HepG2 (cell line): Measurements from ENCODE around the gene MAN1B1. TPM values are rescaled to one million over a fixed set of nuclear protein-coding genes. Genes with fewer than 3 reads are reported as not detected.
A peak's percentile ranks its signal among the peaks of the same experiment; 100 is the strongest.

ENCODE experiments used
- AKAP8 ChIP-seq: sonication (generic); formaldehyde crosslinking; IDR thresholded peaks from 2 replicates; pipeline ENCODE4 v1.5.1; 2020; ENCODE audit warnings: mild to moderate bottlenecking, missing genetic modification reagents
- ARNT ChIP-seq: fragments of 450-650 bp; IDR thresholded peaks from 2 replicates; pipeline ENCODE4 v1.6.1; 2017
- CEBPG ChIP-seq: IDR thresholded peaks from 2 replicates; pipeline ENCODE4 v1.6.1; 2016
- JUNB ChIP-seq: sonication (generic); formaldehyde crosslinking; IDR thresholded peaks from 2 replicates; pipeline ENCODE4 v1.8.0; 2022; ENCODE audit warnings: missing genetic modification reagents, mild to moderate bottlenecking, borderline replicate concordance
- KMT2A ChIP-seq: sonication (generic); formaldehyde crosslinking; IDR thresholded peaks from 2 replicates; pipeline ENCODE4 v1.4.0; 2020; ENCODE audit warnings: missing genetic modification reagents
- RXRA ChIP-seq: sonication (generic); formaldehyde crosslinking; IDR thresholded peaks from 2 replicates; pipeline ENCODE4 v1.5.1; 2020; ENCODE audit warnings: missing genetic modification reagents
- SP1 ChIP-seq, 2 experiments: fragments of 450-650 bp in 1 of 2; sonication (generic) in 1 of 2; formaldehyde crosslinking in 1 of 2; IDR thresholded peaks; 2 replicates each; pipeline versions ENCODE4 v1.4.0 to v1.6.1; 2016 to 2020; ENCODE audit warnings: missing genetic modification reagents in 1 of 2
- ZNF234 ChIP-seq: sonication (generic); formaldehyde crosslinking; conservative IDR thresholded peaks from 2 replicates; pipeline ENCODE4 v1.5.1; 2020; ENCODE audit warnings: mild to moderate bottlenecking, missing genetic modification reagents
- ZNF329 ChIP-seq: sonication (generic); formaldehyde crosslinking; IDR thresholded peaks from 2 replicates; pipeline ENCODE4 v1.9.0; 2021; ENCODE audit warnings: low read depth, mild to moderate bottlenecking, missing genetic modification reagents
- polyA plus RNA-seq, 8 experiments: library from polyadenylated mRNA; depleted of rRNA in 3 of 8; stranded (reverse) in 7 of 8; unstranded in 1 of 8; fragments of >200 nt; fragmentation: Illumina TruSeq in 4 of 8; extraction: Trizol in 4 of 8; gene quantifications; 2 replicates each; pipeline versions ENCODE4 v1.2.1 to v1.2.3, GENCODE V29; 2011 to 2016; ENCODE audit warnings: low read depth in 4 of 8, missing spikeins in 1 of 8, mixed read lengths in 1 of 8; ENCODE audit not compliant: insufficient read depth in 1 of 8
- total RNA-seq, 5 experiments: library from RNA; depleted of rRNA; stranded (reverse); fragments of >200 nt; fragmentation: Illumina TruSeq; extraction: Trizol; gene quantifications; 2 replicates each; pipeline ENCODE4 v1.2.3, GENCODE V29; 2016; ENCODE audit warnings: low read depth in 1 of 5
- TF ChIP-seq, protein P1 (sequence below): sonication (generic); formaldehyde crosslinking; IDR thresholded peaks from 2 replicates; pipeline ENCODE4 v1.4.0; 2020; ENCODE audit warnings: missing genetic modification reagents, borderline replicate concordance
- TF ChIP-seq, protein P2 (sequence below): sonication (generic); formaldehyde crosslinking; IDR thresholded peaks from 2 replicates; pipeline ENCODE4 v1.4.0; 2020; ENCODE audit warnings: mild to moderate bottlenecking, missing genetic modification reagents, borderline replicate concordance
- TF ChIP-seq, protein P3 (sequence below): sonication (generic); formaldehyde crosslinking; IDR thresholded peaks from 2 replicates; pipeline ENCODE4 v1.4.0; 2020; ENCODE audit warnings: missing genetic modification reagents, mild to moderate bottlenecking, borderline replicate concordance
- TF ChIP-seq, protein P4 (sequence below): sonication (generic); formaldehyde crosslinking; IDR thresholded peaks from 2 replicates; pipeline ENCODE4 v1.4.0; 2020; ENCODE audit warnings: missing genetic modification reagents

The MAN1B1 gene
- total and polyA plus RNA-seq, 2 of the 13 experiments (the other 11 are each of a cell fraction or from before 2014, with no cell fraction given) = 48.9 to 59.5 TPM

DNA sequence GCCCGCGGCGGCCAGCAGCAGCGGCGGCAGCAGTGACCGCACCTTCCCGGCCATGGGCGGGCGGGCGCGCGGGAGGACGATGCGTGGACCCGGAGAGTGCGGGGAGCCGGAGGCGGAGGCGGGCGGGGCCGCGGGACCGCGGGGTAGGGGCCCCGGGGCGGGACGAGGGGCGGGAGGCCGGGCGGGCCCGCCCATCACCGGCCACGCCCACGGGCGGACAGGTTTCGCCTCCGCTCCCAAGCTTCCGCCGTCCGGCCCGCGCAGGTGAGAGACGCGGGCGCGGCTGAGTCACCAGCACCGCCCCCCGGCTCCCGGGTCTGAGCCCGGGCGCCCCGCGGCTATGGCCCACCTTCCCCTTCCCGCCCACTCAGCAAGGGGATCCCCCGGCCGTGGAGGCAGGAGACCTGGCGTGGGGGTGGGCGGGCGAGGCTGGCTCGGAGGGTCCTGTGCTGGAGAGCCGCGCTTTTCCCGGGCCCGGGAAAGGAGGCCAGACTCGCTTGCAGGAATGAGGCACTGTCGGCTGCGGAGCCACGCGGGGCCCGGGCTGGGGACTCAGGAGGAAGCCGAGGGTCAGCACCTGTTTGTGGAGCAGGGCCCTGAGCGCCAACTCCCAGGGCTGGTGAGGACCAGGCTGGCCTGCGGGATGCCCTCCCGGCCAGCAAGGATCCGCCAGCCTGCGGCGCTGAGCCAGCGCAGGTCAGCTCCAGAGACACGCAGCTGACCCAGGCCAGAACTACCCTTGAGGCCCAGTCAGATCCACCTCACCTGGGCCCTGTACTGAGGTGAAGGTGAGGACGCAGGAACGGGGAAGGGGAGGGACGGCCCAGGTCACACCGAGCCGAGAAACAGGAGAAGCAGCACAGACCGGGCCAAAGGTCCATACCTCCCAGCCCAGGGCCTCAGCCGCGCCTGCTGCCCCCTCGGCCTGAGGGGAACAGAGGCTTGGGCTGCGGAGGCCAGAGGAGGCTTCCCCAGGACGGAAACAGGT, 32.5 kb upstream of the MAN1B1 start, which contains the start of gene ENTPD2 (continued):
- TF ChIP-seq, protein P1, sequence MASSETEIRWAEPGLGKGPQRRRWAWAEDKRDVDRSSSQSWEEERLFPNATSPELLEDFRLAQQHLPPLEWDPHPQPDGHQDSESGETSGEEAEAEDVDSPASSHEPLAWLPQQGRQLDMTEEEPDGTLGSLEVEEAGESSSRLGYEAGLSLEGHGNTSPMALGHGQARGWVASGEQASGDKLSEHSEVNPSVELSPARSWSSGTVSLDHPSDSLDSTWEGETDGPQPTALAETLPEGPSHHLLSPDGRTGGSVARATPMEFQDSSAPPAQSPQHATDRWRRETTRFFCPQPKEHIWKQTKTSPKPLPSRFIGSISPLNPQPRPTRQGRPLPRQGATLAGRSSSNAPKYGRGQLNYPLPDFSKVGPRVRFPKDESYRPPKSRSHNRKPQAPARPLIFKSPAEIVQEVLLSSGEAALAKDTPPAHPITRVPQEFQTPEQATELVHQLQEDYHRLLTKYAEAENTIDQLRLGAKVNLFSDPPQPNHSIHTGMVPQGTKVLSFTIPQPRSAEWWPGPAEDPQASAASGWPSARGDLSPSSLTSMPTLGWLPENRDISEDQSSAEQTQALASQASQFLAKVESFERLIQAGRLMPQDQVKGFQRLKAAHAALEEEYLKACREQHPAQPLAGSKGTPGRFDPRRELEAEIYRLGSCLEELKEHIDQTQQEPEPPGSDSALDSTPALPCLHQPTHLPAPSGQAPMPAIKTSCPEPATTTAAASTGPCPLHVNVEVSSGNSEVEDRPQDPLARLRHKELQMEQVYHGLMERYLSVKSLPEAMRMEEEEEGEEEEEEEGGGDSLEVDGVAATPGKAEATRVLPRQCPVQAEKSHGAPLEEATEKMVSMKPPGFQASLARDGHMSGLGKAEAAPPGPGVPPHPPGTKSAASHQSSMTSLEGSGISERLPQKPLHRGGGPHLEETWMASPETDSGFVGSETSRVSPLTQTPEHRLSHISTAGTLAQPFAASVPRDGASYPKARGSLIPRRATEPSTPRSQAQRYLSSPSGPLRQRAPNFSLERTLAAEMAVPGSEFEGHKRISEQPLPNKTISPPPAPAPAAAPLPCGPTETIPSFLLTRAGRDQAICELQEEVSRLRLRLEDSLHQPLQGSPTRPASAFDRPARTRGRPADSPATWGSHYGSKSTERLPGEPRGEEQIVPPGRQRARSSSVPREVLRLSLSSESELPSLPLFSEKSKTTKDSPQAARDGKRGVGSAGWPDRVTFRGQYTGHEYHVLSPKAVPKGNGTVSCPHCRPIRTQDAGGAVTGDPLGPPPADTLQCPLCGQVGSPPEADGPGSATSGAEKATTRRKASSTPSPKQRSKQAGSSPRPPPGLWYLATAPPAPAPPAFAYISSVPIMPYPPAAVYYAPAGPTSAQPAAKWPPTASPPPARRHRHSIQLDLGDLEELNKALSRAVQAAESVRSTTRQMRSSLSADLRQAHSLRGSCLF (CRISPR knock-in tag) = no peak
- TF ChIP-seq, protein P2, sequence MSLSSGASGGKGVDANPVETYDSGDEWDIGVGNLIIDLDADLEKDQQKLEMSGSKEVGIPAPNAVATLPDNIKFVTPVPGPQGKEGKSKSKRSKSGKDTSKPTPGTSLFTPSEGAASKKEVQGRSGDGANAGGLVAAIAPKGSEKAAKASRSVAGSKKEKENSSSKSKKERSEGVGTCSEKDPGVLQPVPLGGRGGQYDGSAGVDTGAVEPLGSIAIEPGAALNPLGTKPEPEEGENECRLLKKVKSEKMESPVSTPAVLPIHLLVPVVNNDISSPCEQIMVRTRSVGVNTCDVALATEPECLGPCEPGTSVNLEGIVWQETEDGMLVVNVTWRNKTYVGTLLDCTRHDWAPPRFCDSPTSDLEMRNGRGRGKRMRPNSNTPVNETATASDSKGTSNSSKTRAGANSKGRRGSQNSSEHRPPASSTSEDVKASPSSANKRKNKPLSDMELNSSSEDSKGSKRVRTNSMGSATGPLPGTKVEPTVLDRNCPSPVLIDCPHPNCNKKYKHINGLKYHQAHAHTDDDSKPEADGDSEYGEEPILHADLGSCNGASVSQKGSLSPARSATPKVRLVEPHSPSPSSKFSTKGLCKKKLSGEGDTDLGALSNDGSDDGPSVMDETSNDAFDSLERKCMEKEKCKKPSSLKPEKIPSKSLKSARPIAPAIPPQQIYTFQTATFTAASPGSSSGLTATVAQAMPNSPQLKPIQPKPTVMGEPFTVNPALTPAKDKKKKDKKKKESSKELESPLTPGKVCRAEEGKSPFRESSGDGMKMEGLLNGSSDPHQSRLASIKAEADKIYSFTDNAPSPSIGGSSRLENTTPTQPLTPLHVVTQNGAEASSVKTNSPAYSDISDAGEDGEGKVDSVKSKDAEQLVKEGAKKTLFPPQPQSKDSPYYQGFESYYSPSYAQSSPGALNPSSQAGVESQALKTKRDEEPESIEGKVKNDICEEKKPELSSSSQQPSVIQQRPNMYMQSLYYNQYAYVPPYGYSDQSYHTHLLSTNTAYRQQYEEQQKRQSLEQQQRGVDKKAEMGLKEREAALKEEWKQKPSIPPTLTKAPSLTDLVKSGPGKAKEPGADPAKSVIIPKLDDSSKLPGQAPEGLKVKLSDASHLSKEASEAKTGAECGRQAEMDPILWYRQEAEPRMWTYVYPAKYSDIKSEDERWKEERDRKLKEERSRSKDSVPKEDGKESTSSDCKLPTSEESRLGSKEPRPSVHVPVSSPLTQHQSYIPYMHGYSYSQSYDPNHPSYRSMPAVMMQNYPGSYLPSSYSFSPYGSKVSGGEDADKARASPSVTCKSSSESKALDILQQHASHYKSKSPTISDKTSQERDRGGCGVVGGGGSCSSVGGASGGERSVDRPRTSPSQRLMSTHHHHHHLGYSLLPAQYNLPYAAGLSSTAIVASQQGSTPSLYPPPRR = no peak
- peak; percentile 57; the same call in 1 of the 2 replicates for TF ChIP-seq RXRA (CRISPR knock-in tag)
- no peak for TF ChIP-seq AKAP8 (CRISPR knock-in tag)
- no peak for TF ChIP-seq JUNB (CRISPR knock-in tag)
- TF ChIP-seq, protein P3, sequence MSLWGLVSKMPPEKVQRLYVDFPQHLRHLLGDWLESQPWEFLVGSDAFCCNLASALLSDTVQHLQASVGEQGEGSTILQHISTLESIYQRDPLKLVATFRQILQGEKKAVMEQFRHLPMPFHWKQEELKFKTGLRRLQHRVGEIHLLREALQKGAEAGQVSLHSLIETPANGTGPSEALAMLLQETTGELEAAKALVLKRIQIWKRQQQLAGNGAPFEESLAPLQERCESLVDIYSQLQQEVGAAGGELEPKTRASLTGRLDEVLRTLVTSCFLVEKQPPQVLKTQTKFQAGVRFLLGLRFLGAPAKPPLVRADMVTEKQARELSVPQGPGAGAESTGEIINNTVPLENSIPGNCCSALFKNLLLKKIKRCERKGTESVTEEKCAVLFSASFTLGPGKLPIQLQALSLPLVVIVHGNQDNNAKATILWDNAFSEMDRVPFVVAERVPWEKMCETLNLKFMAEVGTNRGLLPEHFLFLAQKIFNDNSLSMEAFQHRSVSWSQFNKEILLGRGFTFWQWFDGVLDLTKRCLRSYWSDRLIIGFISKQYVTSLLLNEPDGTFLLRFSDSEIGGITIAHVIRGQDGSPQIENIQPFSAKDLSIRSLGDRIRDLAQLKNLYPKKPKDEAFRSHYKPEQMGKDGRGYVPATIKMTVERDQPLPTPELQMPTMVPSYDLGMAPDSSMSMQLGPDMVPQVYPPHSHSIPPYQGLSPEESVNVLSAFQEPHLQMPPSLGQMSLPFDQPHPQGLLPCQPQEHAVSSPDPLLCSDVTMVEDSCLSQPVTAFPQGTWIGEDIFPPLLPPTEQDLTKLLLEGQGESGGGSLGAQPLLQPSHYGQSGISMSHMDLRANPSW (CRISPR knock-in tag) = no peak
- TF ChIP-seq ARNT = no peak
- TF ChIP-seq, protein P4, sequence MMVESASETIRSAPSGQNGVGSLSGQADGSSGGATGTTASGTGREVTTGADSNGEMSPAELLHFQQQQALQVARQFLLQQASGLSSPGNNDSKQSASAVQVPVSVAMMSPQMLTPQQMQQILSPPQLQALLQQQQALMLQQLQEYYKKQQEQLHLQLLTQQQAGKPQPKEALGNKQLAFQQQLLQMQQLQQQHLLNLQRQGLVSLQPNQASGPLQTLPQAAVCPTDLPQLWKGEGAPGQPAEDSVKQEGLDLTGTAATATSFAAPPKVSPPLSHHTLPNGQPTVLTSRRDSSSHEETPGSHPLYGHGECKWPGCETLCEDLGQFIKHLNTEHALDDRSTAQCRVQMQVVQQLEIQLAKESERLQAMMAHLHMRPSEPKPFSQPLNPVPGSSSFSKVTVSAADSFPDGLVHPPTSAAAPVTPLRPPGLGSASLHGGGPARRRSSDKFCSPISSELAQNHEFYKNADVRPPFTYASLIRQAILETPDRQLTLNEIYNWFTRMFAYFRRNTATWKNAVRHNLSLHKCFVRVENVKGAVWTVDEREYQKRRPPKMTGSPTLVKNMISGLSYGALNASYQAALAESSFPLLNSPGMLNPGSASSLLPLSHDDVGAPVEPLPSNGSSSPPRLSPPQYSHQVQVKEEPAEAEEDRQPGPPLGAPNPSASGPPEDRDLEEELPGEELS (CRISPR knock-in tag) = no peak
- TF ChIP-seq CEBPG (CRISPR knock-in tag) = no peak
- TF ChIP-seq KMT2A (CRISPR knock-in tag) = no peak
- TF ChIP-seq ZNF329 (CRISPR knock-in tag) = no peak
- TF ChIP-seq SP1 (IDR thresholded peaks at IDR 0.05) = no peak
- TF ChIP-seq SP1 (CRISPR knock-in tag; IDR thresholded peaks at IDR 0.05) = peak; percentile 48; the same call in 1 of the 2 replicates
- no peak for TF ChIP-seq ZNF234 (CRISPR knock-in tag)
